GM19397 (cell line): ENCODE results near the gene ATP5IF1.

Experiments used
- ATAC-seq: cut with Tn5 transposase; IDR thresholded peaks from one replicate; pipeline ENCODE4 v1.9.1; 2021; ENCODE audit warnings: mild to moderate bottlenecking, moderate library complexity; ENCODE audit not compliant: unreplicated experiment

Gene ATP5IF1

DNA sequence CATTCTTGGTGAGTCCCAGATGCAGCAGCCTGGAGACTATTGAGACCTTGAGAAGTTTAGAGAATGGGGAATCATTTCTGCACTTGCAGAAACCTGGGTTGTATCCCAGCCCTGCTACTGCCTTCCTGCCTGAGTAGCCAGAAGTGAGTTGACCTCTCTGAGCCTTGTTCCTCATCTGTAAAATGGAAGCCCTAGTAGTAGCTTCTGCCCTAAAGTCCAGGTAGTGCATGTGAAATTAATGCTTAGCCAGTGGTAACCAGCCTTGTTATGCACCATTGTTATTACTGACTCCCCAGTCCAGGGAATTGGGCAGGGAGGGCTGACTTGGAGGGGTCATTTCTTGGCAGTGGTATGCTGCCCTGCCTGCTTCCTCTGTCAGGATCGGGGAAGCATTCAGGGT lies 29.0 kb downstream of the ATP5IF1 start:
- ATAC-seq: no peak

DNA sequence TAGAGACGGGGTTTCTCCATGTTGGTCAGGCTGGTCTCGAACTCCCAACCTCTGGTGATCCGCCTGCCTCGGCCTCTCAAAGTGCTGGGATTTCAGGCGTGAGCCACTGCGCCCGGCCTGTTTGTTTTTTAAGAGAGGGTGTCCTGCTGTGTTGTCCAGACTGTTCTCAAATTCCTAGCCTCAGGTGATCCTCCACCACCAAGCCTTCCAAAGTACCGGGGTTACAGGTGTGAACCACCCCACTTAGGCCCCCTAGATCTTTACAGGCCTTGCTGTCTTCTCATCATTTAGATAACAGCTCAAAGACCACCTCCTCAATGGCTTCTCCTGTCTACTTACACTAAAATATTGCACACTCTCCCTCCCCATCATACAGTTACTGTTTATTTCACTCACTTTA lies 29.7 kb downstream of the ATP5IF1 start:
- no peak for ATAC-seq

DNA sequence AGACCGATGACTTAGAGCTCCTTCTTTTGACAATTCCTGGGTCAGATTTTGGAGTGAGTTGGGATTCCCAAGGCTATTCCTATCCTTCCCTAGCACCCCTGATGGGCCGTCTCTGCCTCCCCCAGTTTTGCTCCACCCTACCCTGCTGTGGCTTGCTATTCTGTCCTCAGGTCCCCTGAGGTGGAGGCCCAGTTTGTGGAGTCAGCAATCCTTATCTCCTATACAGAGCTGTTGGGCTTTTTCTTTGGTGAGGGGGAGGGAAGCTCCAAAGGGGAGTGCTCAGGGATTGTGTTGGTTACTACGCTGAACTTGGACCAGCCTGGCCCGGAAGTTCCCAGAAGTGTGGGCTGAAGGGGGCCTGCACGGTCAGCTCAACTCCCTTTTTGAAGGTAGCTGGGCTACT lies 31.0 kb downstream of the ATP5IF1 start:
- ATAC-seq: no peak

DNA sequence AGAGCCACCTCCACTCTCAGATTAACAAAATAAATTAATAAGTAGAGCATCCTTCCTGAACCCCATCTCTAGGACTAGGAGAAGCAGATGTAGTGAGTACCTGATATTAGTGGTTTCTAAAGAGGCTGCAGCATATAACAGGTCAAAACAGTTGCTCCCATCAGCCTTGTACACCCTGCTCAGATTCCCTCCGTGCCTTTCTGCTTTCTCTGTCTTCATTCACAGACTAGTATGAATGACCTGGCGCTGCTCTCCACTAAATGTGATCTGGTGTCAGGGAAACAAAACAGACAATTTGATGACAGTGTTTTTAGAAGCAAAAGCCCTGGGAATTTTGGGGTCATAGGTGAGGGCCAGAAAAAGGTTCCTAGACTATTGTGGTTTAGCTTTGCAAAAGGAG lies 31.7 kb downstream of the ATP5IF1 start:
- no peak for ATAC-seq

DNA sequence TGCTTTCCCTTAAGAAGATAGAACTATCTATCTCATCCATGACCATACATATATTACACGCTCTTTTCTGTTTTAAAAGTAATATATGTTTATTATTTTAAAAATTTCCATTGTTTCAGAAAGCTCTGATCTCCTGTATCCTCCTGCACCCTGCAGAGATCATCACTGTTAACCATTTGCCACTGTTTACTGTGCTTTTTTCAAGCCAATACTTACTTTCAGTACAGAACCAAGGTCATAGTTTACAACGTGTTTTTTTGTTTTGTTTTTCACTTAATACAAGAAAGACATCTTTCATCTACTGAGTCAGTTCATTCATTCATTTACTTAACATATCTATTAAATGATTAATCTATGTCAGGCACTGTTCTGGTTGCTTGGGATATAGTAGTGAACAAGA lies 33.6 kb downstream of the ATP5IF1 start:
- ATAC-seq: no peak

DNA sequence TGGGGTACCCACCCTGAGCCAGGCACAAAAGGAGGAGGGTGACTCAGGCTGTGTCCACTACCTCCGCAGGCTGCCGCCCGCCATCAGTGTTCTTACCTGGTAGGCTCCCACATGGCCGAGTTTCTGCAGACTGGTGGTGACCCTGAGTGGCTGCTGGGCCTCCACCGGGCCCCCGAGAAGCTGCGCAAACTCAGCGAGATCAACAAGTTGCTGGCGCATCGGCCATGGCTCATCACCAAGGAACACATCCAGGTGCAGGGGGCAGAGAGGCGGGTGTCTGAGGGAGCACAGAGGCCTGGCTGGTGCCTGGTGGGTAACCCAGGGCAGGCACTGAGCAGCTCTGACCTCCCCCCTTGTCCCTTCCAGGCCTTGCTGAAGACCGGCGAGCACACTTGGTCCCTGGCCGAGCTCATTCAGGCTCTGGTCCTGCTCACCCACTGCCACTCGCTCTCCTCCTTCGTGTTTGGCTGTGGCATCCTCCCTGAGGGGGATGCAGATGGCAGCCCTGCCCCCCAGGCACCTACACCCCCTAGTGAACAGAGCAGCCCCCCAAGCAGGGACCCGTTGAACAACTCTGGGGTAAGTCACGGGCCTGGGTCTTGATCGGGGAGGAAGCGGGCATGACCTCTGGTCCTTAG lies 36.4 kb downstream of the ATP5IF1 start:
- ATAC-seq: no peak

DNA sequence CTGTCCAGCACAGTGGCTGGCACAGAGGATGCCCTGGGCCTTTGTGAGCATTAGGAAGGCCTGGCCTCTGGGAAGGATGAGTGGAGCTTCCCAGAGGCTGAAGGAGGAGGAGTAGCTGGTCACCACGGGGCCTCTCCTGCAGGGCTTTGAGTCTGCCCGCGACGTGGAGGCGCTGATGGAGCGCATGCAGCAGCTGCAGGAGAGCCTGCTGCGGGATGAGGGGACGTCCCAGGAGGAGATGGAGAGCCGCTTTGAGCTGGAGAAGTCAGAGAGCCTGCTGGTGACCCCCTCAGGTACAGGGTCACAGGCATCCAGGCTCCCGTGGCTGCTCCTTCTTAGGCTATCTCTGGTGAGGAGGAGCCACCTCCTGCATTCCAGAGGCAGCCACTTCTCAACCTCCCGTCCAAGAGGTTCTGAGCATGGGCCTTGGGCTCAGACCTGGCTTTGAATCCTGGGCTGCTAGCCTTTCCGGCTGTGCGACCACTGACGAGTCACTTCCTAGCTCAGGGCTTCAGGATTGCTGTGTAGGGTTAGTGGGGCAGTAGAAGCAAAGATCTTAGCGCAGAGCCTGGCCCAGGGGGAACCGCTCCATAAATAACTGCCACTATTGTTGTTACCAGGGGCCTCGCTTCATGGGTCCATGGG lies 37.4 kb downstream of the ATP5IF1 start:
- no peak for ATAC-seq

DNA sequence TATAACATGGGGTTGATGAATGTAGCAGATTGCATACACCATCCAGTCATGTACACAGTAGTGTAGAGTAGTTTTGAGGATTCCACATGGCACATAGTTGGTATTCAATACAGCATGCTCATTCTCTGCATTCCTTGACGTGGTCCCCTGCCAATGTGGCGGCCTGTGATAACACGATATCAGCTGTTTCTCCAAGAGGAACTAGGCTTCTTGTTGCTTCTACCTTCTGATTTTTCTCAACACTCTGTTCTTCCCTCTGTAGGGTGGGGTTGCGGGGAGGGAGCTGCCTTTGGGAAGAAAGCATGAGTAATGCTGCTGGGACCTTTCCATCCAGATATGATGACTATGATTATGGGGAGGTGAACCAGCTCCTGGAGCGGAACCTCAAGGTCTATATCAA lies 42.8 kb downstream of the ATP5IF1 start:
- no peak for ATAC-seq

DNA sequence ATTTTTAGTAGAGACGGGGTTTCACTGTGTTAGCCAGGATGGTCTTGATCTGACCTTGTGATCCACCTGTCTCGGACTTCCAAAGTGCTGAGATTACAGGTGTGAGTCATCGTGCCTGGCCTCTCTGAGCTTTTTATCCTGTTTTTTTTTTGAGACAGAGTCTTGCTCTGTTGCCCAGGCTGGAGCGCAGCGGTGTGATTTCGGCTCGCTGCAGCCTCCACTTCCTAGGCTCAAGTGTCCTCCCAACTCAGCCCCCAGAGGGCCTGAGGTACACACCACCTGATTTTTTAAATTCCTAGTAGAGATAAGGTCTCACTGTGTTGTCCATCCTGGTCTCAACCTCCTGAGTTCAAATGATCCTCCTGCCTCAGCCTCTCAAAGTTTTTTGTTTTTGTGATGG lies 43.8 kb downstream of the ATP5IF1 start:
- no peak for ATAC-seq

DNA sequence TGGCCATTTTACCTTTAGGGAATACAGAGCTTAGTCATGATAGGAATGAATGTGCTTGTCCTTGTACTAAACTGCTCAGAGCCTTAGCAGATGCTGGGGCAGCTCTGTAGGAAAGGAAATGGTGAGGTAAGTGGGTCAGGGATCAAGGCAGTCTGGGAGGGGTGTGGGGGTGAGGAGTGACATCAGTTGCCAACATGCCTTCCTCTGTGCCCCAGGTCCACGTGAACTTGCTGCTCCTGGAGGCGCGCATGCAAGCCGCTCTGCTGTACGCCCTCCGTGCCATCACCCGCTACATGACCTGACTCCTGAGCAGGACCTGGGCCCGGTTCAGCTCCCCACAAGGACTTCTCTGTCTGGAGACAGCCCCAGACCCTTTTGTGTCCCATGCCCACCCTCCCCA lies 44.6 kb downstream of the ATP5IF1 start:
- no peak for ATAC-seq

DNA sequence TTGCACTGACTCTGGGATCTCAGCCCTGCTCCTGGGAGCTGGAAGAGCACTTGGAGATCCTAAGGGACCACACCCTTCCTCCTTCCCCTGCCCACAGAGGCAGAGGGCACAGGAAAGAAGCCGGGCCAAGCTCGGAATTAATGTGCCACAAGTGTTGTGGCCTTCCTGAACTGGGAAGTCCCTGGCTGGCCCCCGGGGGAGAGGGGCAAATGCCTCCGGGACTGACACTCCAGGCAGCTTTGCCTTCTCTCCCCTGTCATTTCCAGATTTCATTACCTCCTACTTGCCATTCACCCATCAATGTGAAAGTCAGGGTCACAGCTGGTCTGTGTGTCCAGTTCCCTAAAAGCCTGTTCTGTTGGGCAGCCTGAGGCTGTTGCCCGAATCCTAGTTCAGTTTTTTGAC lies 45.1 kb downstream of the ATP5IF1 start:
- no peak for ATAC-seq

DNA sequence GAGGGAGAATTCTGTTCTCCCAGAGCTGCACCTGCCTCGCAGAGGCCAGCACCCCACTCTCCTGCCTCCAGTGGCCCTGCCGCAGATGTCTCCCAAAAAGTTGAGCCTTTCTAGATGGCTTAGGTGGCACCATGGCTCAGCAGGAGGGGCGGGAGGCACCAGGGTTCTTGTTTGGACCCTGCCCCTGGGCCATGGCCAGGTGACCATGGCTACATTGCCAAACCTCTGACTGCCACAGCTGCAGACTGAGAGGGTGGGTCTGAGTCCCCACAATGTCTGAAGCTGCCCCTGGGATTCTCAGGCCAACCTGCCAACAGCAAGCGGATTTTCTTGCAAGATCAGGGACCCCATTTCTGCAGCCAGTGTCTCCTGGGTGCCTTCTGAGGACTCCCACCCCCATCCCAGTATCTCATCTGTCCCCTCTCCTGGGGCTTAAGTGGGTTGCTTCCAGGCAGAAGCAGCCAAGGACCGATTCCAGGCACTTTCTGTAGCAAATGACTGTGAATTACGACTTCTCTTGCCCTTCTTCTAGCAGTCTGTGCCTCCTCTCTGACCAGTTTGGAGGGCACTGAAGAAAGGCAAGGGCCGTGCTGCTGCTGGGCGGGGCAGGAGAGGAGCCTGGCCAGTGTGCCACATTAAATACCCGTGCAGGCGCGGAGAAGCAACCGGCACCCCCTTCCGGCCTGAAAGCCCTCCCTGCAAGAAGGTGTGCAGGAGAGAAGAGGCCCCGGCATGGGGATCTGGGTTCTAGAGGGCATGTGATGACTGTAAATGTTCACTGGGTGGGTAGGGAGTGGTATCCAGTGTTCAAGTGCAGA lies 45.9 kb downstream of the ATP5IF1 start:
- ATAC-seq: no peak

DNA sequence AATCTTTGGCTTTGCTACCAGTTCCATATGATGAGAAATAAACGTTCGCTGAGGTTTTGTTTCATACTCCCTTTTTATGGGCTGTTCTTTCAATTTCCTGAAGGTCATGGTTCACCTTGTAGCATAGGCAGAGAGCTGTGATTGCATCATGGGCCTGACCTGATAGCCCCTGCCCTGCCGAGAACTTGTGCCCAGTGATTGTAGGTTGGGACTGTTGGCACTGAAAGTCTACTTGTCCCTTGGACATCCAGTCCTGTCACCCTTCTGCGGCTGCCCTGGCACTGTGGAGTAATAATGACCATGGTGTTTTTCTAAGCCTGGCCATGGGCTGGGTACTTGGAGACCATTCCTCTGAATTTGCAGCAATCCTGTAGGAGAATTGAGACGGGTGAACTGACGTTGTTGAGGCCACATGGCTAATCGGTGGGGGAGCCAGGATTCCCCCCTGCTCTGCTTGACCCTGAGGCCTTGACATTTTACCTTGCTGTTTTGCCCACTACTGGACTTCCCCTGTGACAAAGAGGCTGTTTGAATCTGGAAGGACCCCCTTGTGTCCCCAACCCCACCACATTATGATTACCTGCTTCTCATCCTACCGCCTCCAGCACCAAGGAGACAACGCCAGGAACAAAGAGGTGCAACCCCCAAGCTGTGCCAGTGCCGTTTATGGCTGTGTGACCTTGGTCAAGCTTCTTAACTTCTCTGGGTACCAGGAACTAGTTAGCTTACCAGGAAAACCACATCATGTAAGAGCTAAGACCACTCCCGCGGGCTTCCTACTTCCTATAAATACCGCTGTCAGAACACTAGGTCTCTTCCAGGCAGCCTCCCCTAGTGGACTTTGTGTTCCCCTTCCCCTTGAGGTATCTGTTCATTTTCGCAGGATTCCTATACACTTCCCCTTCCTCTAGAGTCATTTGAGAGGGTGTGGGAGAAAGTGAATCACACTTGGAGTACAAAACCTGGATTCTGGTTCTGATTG lies 46.8 kb downstream of the ATP5IF1 start:
- no peak for ATAC-seq

DNA sequence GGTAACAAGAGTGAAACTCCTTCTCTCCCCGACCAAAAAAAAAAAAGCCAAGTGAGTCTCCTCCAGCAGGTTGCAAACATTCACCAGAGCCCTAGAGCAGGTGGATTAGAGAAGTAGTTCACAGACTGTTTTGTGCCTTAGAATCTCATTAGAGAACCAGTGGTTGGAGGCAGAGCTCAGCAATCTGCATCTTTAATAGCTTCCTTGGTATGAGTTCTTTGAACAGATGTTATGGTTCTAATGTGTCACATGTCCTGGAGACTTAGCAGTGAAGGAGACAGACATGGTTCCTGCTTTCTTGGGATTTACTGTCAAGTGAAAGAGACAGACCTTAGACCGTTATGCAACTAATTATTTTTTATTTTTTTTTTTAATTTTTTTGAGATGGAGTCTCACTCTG lies 50.2 kb downstream of the ATP5IF1 start:
- no peak for ATAC-seq
